ENCODE measurements around the gene GOPC. TPM values are rescaled to one million over a fixed set of nuclear protein-coding genes. Genes with fewer than 3 reads are reported as not detected.

The GOPC gene
- total RNA-seq, 3 donors from 2014 or later = 25.6 to 36.6 (median 29.5) TPM

DNA sequence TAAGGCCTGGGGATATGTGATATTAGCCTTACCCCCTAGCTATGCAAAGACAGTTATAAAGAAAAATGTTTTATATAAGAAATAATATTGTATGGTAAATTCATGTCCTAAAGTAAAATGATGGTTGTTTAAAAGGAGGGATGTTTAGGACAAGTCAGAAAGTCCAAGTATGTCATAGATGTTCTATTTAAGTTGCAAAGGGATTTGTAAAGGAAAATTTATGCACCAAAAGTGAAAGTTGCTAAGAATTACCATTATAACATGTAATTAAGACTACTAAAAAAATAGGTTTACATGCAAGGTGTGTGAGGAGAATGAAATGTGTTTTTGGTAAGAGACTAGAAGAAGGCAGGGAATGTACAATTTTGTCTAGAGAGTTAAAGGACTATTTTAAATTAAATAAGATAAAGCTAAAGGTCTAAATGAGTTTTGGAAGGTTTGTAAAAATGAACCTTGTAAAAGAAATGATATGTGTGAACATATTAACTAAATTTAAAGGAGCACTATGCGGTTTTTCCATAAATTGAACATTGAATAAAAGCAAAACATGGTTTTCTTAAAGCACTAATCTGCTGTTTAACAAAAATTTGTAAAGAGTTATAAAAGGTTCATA is 22.7 kb upstream of the GOPC start:
- no peak overlapping the region for H3K27ac ChIP-seq
- DNase-seq (ENCODE audit: low spot score in 2 of 2) = no peak
- H3K4me1 ChIP-seq = no peaks in the 10 kb centered on the region
- intact Hi-C loops (cut with DNase I; ENCODE audit: low total_unique reads) = no loop called here
- TF ChIP-seq POLR2AphosphoS5 (IDR thresholded peaks at IDR 0.05) (no peak), POLR2A (IDR thresholded peaks at IDR 0.05) (no peak)
- TF ChIP-seq, protein P1, sequence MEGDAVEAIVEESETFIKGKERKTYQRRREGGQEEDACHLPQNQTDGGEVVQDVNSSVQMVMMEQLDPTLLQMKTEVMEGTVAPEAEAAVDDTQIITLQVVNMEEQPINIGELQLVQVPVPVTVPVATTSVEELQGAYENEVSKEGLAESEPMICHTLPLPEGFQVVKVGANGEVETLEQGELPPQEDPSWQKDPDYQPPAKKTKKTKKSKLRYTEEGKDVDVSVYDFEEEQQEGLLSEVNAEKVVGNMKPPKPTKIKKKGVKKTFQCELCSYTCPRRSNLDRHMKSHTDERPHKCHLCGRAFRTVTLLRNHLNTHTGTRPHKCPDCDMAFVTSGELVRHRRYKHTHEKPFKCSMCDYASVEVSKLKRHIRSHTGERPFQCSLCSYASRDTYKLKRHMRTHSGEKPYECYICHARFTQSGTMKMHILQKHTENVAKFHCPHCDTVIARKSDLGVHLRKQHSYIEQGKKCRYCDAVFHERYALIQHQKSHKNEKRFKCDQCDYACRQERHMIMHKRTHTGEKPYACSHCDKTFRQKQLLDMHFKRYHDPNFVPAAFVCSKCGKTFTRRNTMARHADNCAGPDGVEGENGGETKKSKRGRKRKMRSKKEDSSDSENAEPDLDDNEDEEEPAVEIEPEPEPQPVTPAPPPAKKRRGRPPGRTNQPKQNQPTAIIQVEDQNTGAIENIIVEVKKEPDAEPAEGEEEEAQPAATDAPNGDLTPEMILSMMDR (IDR thresholded peaks at IDR 0.05) = no peak
- H3K27me3 ChIP-seq = no peaks in the 10 kb centered on the region
- H3K4me3 ChIP-seq = no peak overlapping the region
- no peaks in the 10 kb centered on the region for H3K36me3 ChIP-seq
- peaks cover 0 to 21% of the 10 kb centered on the region in 2 donors for H3K9me3 ChIP-seq

GRCh38 chr6:117619178-117619577 is 16.9 kb upstream of the GOPC start:
- no peak for TF ChIP-seq POLR2AphosphoS5 (IDR thresholded peaks at IDR 0.05)
- TF ChIP-seq, protein P1 (IDR thresholded peaks at IDR 0.05) = no peak
- TF ChIP-seq POLR2A (IDR thresholded peaks at IDR 0.05) = no peak
- no peaks in the 10 kb centered on the region for H3K27me3 ChIP-seq
- DNase-seq (ENCODE audit: low spot score in 2 of 2) = no peak
- intact Hi-C loops (cut with DNase I; ENCODE audit: low total_unique reads) = no loop called here
- H3K36me3 ChIP-seq = no peaks in the 10 kb centered on the region
- H3K9me3 ChIP-seq = peaks cover 0 to 2% of the 10 kb centered on the region in 2 donors
- H3K4me1 ChIP-seq = no peaks in the 10 kb centered on the region
- no peak overlapping the region for H3K27ac ChIP-seq
- H3K4me3 ChIP-seq = no peak overlapping the region

DNA sequence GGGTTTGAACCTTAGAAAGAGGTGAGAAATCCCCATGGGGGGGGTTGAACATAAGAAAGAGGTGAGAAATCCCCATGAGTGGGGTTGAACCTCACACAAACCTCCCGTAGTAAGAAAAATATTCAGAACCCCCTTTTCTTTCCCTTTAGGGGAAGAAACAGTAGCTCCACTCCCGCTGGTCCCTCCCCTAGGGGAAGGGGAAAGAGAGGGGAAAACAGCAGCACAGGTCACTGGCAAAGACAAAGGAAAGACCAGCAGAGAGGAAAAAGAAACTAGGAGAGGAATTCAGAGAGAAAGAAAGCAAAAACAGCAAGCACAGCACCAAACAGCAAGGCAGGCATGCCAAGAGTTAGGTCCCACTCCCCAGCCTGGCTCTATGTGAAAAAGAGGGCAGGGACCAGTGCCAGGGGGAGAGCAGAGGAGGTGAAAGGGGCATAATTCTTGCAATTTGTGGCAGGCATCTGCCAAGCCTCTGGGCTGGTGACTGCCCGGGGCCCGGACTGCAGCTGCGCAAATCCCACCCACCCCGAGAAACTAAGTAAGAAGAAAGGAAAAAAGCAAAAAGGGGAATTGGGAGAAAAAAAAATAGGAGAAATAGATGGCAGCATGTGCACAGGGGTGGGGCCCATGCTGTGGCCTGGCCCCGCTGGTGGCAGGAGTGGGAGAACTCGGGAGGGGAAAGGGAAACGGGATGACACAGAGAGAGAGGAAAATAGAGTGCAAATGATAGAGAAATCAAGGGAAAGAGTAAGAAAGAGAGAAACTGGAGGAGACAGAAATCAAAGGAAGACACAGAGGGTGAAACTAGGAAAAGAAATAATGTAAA is 15.1 kb upstream of the GOPC start:
- H3K27me3 ChIP-seq = no peaks in the 10 kb centered on the region
- H3K9me3 ChIP-seq = no peaks in the 10 kb centered on the region
- TF ChIP-seq, protein P1 (IDR thresholded peaks at IDR 0.05) = no peak
- TF ChIP-seq POLR2AphosphoS5 (IDR thresholded peaks at IDR 0.05) = no peak
- H3K4me1 ChIP-seq = no peaks in the 10 kb centered on the region
- no peak for DNase-seq (ENCODE audit: low spot score in 2 of 2)
- H3K27ac ChIP-seq = no peak overlapping the region
- no peak overlapping the region for H3K4me3 ChIP-seq
- no peaks in the 10 kb centered on the region for H3K36me3 ChIP-seq
- intact Hi-C loops (cut with DNase I; ENCODE audit: low total_unique reads) = no loop called here

DNA sequence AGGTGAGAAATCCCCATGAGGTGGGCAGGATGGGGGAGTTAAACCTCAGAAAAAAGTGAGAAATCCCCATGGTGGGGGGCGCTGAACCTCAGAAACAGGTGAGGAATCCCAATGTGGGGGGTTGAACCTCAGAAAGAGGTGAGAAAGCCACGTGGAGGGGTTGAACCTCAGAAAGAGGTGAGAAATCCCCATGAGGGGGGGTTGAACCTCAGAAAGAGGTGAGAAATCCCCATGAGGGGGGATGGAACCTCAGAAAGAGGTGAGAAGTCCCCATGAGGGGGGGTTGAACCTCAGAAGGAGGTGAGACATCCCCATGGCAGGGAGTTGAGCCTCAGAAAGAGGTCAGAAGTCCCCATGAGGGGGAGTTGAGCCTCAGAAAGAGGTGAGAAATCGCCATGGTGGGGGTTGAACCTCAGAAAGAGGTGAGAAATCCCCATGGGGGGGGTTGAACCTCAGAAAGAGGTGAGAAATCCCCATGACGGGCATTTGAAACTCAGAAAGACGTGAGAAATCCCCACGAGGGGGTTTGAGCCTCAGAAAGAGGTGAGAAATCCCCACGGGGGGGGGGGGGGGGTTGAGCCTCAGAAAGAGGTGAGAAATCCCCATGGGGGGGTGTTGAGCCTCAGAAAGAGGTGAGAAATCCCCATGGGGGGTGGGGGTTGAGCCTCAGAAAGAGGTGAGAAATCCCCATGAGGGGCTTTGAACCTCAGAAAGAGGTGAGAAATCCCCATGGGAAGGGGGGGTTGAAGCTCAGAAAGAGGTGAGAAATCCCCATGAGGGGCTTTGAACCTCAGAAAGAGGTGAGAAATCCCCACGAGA is 14.3 kb upstream of the GOPC start:
- Histone ChIP-seq H3K4me3 (no peak overlapping the region), H3K9me3 (no peaks in the 10 kb centered on the region), H3K4me1 (no peaks in the 10 kb centered on the region), H3K36me3 (no peaks in the 10 kb centered on the region), H3K27ac (no peak overlapping the region), H3K27me3 (no peaks in the 10 kb centered on the region)
- intact Hi-C loops (cut with DNase I; ENCODE audit: low total_unique reads) = no loop called here
- TF ChIP-seq POLR2AphosphoS5 (IDR thresholded peaks at IDR 0.05) (no peak), POLR2A (IDR thresholded peaks at IDR 0.05) (no peak)
- TF ChIP-seq, protein P1 (IDR thresholded peaks at IDR 0.05) = no peak
- no peak for DNase-seq (ENCODE audit: low spot score in 2 of 2)

All from breast epithelium (tissue), 4 donors.